Measurements from ENCODE around the gene UTS2.

- TF ChIP-seq CTCF (IDR thresholded peaks at IDR 0.05) (no peak), POLR2A (IDR thresholded peaks at IDR 0.05) (no peak), EP300 (IDR thresholded peaks at IDR 0.05) (no peak)
These were observed 44.5 kb downstream of the UTS2 start for GRCh38 chr1:7808253-7808844.
